Activated CD8-positive, alpha-beta memory T cell treated with anti-CD3 and anti-CD28 coated beads for 48 hours (primary cell): ENCODE results near the gene TAT.
"Not testable (repeated sequence)": the region's sequence is repeated elsewhere in the genome, so short reads cannot be mapped to it uniquely, and the experiment has no call there.

Source experiments
- DNase-seq, 3 experiments: peaks; one replicate each; pipeline ENCODE4 v3.0.0-alpha.2; 2020; ENCODE audit warnings: low read depth in 2 of 3, low spot score in 2 of 3

Gene TAT

DNA sequence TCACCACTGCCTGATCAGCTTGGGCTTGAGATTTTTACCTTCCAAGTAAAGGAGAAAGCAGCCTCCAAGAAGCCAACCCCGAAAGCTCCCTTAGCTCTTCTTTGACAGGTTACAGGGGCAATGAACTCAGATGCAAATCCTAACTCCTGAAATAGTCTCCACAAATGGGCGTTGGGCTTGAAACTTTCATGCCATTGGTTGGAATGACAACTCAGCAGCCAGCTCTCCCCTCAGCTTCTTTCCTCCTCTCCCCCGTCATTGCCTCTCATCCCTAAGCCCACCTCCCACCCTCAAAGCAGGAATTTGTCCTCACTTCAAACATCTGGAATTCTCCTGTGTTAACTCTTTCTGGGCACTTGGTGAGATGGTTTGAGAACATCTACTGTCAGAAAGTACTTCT is at the start of gene TAT:
TSS of gene TAT (minus strand) at position 122 of the 400 bp plus-strand sequence. CDS start 677 bp downstream, outside the sequence.
- DNase-seq: no peak

DNA sequence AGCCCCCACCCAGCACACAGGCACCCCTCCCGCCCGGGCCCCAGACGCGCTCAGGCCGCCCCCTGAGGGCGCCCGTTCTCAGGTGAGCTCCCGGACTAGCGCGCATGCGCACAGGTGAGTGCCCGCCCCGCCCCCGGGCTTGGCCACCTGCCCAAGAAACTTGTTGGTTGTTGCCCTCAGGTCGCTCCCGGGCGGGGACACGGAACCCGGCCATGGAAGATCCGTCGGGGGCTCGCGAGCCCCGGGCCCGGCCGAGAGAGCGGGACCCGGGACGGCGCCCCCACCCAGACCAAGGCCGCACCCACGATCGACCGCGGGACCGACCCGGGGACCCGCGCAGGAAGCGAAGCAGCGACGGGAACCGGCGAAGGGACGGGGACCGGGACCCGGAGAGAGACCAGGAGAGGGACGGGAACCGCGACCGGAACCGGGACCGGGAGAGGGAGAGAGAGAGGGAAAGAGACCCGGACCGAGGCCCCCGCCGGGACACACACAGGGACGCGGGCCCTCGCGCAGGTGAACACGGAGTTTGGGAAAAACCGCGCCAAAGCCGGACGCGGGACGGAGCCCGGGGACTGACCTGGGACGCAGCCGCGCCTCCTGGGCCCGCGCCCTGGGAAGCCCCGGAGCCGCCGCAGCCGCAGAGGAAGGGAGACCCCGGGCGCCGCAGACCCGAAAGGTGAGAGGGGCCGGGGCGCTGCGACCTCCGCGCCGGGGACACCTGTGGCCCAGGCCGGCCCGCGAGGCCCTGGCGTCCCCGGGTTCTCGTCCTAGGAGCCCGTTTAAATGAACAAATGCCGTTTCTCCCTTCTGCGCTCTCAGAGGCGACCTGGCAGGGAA is 49.3 kb upstream of the TAT start, which contains the start of gene MARVELD3:
TSS of gene MARVELD3 (plus strand) at position 167 of the 840 bp plus-strand sequence. CDS start at position 213, 46 bp downstream.
- no peak for DNase-seq

DNA sequence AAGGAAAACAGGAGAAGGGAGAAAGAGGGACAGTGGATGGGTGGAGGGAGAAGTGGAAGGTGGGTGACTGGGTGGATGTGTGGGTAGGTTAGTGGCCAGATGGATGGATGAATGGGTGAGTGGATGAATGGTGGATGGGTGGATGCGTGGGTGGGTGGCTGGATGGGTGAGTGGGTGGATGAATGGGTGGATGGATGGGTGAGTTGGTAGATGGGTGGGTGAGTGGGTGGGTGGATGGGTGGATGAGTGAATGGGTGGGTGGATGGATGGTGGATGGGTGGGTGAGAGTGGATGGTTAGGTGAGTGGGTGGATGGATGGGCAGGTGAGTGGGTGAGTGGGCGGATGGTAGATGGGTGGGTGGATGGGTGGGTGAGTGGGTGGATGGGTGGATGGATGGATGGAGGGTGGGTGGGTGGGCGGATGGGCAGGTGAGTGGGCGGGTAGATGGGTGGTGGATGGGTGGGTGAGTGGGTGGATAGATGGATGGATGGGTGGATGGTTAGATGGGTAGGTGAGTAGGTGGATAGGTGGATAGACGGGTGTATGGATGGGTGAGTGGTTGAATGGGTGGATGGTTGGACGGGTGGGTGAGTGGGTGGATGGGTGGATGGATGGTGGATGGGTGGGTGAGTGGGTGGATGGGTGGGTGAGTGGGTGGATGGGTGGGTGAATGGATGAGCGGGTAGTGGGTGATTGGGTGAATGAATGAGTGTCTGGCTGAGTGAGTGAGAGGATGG is 48.4 kb upstream of the TAT start:
- no peak for DNase-seq

DNA sequence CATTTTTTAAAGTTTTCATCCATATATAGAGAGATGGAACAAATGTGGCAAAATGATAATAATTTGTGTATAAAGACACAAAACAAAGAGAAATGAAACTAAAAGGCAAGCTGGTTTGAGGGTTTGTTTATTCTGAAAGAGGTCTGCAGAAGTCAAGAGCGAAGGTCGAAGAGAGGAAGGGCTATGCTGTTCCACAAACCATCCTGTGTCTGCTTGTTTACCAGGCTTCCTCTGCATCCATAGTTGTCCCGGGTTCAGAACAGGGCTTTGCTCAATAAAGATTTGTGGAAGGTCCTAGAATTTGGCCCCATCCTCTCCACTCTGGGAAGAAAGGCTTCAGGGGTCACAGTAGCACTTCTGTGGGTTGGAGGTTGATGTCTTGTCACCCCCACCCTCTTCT is 46.7 kb upstream of the TAT start:
- DNase-seq: no peak

DNA sequence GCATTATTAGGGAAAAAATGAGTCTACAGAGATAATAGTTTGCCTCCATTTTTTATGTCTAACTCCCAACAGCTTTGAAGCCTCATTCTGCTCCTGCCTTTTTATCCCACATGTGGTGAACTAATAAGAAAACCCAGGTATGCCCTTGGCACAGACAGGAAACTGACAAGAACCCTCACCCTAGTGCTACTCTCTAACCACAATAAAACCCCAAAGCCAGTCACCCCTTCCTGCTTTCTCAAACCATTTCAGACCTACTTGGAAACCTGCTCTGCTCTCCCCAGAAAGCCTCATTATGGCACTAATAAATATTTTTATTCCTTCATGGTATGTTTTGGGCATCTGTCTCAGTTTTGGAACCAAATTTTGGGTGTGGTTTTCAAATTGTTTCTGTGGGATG is 45.2 kb upstream of the TAT start:
- no peak for DNase-seq

DNA sequence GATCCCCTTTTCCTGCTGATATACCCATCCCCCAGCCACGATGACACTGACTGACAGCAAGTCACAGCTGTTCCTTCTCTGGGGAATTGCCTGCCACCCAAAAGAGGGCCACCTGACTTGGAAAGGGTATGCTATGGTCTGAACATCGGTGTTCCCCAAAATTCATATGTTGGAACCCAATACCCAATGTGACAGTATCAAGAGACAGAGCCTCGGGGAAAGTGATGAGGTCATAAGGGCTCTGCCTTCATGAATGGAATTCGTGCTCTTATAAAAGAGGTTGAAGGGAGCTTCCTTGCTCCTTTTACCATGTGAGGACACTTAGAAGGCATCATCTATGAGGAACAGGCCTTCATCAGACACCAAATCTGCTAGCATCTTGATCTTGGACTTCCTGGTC is 41.5 kb upstream of the TAT start:
- no peak for DNase-seq

DNA sequence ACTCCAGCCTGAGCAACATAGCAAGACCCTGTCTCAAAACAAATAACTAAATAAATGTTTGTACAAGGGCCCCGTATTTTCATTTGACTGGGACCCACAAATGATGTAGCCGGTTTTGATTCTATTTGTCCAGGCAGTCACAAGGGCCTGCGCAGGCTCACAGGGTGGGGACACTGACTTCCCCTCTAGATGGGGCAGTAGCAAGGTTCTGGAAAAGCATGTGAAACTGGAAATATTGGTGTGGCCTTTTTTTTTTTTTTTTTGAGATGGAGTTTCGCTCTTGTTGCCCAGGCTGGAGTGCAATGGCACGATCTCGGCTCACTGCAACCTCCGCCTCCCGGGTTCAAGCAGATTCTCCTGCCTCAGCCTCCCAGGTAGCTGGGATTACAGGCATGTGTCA is 38.1 kb upstream of the TAT start:
- DNase-seq: not testable (repeated sequence)

DNA sequence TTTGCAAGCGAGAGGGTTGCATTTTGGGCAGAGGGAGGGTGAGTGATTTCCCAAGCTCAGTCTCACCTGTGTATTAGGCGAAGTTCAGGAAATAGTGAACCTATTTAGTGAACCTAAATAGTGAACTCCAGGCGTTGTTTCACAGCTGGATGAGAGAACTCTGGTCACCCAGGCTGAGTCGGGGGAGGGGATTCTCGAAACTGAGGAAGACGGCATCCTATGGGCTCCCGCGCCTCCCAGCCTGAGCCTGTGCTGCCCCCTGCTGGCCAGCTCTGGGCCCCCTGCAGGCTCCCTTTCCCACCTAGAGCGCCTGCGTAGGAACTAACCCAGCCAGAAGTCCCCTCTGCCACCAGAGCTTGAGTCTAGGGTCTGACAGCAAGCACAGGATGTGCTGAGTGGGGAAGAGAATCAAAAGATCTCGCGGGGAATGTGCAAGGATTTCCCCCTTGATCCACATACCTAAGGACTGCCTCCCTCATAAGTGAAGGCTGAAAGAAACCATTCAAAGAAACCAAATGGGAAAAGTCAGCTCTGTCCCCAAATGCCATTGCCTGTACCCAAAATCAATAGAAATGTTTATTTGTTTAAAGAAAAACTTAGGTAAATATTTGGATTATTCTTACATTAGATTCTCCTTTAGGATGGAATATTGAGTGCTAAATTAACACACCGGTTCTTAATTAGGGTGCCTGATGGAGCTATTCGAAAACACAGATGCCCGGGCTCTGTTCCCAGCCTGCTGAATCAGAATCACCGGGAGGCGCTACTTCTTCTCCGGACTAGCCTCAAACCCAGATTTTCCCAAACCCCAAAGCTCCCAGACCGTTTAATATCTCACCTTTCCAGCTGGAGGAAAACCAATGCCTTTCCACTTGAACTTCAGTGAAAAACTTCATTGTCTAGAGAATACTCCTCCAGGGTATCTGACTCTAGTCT is 34.3 kb upstream of the TAT start:
- peak; percentile 56 to 83 (median 79) for DNase-seq

DNA sequence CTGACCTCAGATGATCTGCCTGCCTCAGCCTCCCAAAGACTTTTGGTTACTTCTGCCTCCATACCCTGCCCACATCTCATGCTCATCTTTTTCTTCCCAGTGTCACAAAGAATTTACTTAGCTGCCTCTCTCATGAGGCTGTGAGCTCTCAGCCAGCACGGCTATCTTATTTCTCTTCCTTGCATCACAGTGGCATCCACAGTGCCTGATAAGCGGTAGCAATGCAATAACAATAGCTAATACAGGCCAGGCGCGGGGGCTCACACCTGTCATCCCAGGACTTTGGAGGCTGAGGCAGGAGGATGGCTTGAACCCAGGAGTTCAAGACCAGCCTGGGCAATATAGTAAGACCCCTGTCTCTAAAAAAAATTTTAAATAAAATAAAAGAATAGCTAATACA is 33.6 kb upstream of the TAT start:
- no peak for DNase-seq

DNA sequence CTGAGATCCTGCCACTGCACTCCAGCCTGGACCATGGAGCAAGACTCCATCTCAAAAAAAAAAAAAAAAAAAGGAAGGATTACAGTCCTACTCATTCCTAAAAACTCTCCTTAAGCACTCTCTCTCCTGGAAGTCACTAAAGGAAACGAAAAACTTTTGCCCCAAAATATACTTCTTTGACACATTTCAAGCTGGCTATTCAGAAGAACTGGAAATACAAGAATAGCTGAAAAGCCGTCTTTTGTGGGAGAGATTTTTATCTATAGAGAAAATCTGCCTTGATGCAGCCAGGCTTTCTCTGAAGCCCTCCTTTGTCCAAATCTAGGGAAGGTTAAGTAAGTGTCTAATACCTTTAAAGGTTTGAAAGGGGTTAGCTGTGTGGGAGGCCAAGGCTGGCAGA is 32.2 kb upstream of the TAT start:
- DNase-seq: no peak

DNA sequence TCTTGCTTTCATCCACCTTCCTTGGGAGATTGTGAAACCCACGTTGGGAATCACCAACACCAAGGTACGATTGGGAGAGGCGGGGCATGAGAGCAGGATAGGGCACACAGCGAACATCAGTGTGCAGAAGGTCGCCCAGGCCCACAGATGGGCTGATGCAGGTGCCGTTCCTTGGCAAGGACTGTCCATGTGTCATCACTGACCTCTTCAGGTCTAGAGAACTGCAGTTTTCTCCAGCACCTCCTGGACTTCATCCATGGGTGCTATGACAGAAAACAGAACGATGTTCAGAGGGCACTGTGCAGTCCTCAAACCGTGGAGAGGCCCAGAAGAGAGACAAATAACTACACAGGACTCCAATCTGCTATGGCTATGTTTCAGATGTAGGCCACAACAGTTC is 23.9 kb upstream of the TAT start:
- no peak for DNase-seq

DNA sequence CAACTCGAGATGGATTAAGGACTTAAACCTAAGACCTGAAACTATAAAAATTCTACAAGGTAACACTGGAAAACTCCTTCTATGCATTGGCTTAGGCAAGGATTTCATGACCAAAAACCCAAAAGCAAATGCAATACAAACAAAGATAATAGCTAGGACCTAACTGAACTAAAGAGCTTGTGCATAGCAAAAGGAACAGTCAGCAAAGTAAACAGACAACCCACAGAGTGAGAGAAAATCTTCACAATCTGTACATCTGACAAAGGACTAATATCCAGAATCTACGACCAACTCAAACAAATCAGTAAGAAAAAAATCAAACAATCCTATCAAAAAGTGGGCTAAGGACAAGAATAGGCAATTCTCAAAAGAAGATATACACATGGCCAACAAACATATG is 21.5 kb upstream of the TAT start:
- not testable (repeated sequence) for DNase-seq

DNA sequence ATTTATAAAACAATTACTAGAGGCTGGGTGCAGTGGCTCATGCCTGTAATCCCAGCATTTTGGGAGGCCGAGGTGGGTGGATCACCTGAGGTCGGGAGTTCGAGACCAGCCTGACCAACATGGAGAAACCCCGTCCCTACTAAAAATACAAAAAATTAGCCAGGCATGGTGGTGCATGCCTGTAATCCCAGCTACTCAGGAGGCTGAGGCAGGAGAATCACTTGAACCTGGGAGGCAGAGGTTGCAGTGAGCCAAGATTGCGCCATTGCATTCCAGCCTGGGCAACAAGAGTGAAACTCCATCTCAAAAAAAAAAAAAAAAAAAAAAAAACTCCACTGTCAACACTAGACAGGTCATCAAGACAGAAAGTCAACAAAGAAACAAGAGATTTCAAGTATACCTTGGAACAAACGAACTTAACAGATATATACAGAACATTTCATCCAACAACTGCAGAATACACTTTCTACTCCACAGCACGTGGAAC is 18.5 kb upstream of the TAT start:
- not testable (repeated sequence) for DNase-seq

DNA sequence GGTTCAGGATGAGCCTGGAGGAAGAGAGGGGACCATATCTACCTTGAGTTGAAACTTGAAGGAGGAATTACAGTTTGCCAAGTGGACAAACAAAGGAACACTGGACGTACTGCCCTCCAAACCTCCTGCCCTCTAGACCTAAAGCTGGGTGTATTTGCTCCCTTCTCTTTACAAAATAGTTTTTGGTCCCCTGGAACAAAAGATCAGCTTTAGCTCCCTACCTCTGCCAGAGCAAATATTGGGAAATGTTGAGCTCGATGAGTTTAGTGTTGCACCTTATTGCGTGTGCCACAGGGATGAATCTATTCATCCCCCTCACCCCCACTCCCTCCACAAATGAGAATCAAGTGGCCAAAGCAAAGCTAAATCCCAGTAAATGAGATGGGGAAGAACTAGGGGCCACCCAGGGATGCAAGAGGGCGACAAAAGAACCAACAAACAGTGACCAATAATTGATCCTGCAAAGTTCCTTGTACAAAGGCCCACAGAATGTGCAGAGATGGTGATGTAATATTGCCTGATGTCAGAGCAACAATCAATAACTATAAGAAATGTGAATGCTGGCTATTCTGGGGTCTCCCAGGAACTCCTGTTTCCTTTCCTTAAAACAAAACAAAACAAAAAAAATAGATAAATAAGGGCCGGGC is 17.2 kb upstream of the TAT start:
- DNase-seq: no peak

DNA sequence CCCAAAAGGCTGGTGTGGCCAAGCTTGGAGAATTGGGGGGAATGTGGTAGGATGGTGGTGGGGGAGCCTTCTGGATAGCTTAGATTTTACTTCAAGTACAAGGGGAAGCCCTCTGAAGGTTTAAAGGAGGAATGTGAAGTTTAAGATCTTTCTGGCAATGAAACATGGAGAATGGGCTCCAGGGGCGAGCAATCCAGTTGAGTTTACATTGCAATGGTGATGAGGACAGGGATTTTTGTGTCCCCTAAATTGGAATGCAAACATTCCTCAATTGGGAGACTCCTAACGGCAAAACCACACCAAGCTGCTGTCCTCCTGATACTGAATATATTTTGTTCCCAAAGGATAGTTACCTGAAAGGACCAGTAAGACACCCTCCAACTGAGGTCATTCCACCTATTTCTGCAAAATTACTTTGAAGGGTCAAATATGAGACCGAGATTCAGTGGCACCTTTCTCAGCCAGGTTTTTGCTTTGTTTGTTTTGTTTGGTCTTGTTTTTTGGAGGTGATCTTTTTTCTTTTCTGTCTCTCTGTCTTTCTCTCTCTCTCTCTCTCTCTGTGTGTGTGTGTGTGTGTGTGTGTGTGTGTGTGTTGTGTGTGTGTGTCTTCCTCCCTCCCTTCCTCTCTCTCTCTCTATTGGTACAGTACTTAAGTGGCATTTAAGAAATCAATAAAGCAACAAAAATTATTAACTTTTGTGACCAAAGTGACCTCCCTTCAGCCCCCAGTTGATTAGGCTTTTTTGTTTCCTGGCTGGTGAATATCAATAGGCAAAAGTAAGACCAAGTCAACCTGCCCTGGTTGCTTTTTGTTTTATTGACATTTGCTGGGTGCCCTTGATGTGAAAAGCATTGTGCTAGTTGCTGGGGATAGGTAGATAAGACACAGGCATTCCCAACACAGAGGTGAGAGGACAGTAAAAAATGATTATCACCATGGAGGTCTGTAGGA is 16.4 kb upstream of the TAT start:
- DNase-seq: no peak

DNA sequence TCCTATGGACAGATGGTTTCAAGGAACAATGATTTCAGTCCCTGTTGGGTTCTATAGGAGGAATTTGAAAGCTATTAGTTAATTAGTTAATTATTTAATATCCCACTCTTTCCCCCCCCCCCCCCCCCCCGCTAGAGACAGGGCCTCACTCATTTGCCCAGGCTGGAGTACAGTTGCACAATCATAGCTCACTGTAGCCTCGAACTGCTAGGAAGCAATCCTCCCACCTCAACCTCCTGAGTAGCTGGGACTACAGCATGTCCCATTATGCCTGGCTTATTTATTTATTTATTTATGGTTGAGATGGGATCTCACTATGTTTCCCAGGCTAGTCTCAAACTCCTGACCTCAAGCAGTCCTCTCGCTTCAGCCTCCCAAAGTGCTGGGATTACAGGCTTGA is 15.0 kb upstream of the TAT start:
- no peak for DNase-seq

DNA sequence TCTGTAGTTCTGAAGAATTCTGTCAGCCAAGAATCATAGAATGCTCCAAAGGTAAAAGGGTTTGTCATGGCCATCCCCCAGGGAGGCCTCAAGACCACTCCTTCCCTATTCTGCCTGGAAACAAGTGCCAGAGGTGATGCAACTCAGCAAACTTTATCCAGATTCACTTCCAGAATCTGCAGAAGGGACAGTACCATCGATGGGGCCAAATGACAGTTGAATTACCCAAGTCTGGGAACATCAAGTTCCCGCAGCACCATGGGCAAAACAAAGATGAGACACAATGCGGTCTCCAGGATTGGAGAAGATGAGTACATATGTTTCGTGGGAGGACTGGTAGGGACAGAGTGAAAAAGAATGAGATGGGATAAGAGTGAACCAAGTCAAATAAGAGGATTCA is 13.7 kb upstream of the TAT start:
- no peak for DNase-seq

DNA sequence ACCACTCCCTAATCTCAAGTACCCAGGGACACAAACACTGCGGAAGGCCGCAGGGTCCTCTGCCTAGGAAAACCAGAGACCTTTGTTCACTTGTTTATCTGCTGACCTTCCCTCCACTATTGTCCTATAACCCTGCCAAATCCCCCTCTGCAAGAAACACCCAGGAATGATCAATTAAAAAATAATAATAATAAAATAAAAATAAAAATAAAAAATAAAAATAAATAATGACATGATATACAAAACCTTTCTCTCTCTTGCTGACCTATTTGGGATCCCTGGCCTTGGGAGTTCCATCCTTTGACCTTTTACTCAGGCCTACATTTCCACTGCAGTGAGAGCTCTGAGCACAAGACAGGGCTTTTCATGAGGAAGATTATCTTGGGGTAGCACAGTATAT is 13.2 kb upstream of the TAT start:
- DNase-seq: not testable (repeated sequence)

DNA sequence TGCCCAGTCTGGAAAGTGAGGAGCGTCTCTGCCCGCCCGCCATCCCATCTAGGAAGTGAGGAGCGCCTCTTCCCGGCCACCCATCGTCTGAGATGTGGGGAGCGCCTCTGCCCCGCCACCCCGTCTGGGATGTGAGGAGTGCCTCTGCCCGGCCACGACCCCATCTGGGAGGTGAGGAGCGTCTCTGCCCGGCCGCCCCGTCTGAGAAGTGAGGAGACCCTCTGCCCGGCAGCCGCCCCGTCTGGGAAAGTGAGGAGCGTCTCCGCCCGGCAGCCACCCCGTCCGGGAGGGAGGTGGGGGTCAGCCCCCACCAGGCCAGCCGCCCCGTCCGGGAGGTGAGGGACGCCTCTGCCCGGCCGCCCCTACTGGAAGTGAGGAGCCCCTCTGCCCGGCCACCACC is 12.4 kb upstream of the TAT start:
- DNase-seq: not testable (repeated sequence)

DNA sequence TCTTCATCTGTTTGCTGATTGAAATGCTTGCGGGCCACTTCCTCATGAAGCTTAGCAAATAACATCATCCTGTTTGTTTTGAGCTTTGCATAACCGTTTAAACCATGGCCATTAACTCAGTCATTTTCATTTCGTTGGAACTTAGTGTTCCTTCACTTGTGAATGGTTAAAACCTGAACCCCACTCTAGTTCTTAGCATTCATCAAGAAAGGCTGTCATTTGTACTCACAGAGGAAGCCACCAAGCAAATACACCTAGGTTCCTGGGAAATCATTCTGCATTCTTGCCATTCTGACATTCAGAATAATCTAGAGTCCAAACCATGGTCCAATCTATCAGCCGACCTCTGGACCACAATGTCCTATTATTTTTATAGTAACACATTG is 8.4 kb upstream of the TAT start:
- DNase-seq: no peak
